Mesothelial cell of epicardium (in vitro differentiated cells): ENCODE measurements around the gene SLC37A4. TPM values are rescaled to one million over a fixed set of nuclear protein-coding genes. Genes with fewer than 3 reads are reported as not detected.
"Not testable (repeated sequence)": the region's sequence is repeated elsewhere in the genome, so short reads cannot be mapped to it uniquely, and the experiment has no call there.

Source experiments
- DNase-seq, 2 experiments: peaks; one replicate each; pipeline ENCODE4 v3.0.0; 2021; ENCODE audit warnings: low spot score in 2 of 2; ENCODE audit not compliant: unreplicated experiment in 2 of 2
- H3K27ac Mint-ChIP-seq: 2 replicates; pipeline ENCODE4 v1.8.0; 2021; ENCODE audit warnings: mixed read lengths
- H3K27me3 Mint-ChIP-seq: 2 replicates; pipeline ENCODE4 v1.8.0; 2021; ENCODE audit warnings: low read depth, mixed read lengths
- H3K36me3 Mint-ChIP-seq: 2 replicates; pipeline ENCODE4 v1.8.0; 2021; ENCODE audit warnings: mixed read lengths
- H3K4me1 Mint-ChIP-seq: 2 replicates; pipeline ENCODE4 v1.8.0; 2021; ENCODE audit warnings: mixed read lengths
- H3K4me3 Mint-ChIP-seq: 2 replicates; pipeline ENCODE4 v1.8.0; 2021; ENCODE audit warnings: mild to moderate bottlenecking, moderate library complexity, mixed read lengths
- H3K9me3 Mint-ChIP-seq: 2 replicates; pipeline ENCODE4 v1.8.0; 2021; ENCODE audit warnings: mixed read lengths
- CTCF ChIP-seq: fragments of 200-600 bp; sonication (generic); IDR thresholded peaks from one replicate; pipeline ENCODE4 v1.5.0; 2021; ENCODE audit warnings: antibody characterized with exemption; ENCODE audit not compliant: unreplicated experiment
- total RNA-seq: library from RNA; stranded (reverse); gene quantifications from 3 replicates; pipeline ENCODE4 v1.2.1, GENCODE V29; 2021

SLC37A4 gene
- total RNA-seq, 1 donor from 2014 or later = 35.3 TPM

- peaks cover 22% of the 10 kb centered on the region for H3K4me1 Mint-ChIP-seq
- no peaks in the 10 kb centered on the region for H3K9me3 Mint-ChIP-seq
- H3K27ac Mint-ChIP-seq = no peak overlapping the region
- H3K36me3 Mint-ChIP-seq = peaks cover 17% of the 10 kb centered on the region
- H3K4me3 Mint-ChIP-seq = peak overlapping the region; percentile 24
- no peaks in the 10 kb centered on the region for H3K27me3 Mint-ChIP-seq
- no peak for DNase-seq
- no peak for TF ChIP-seq CTCF
Observed at GRCh38 chr11:119021631-119022030, 9.0 kb downstream of the SLC37A4 start.

GRCh38 chr11:119019996-119020395, 10.7 kb downstream of the SLC37A4 start:
- Mint-ChIP-seq H3K9me3 (no peaks in the 10 kb centered on the region), H3K4me1 (peaks cover 22% of the 10 kb centered on the region), H3K27ac (peak overlapping the region; percentile 99), H3K27me3 (no peaks in the 10 kb centered on the region), H3K36me3 (peaks cover 18% of the 10 kb centered on the region), H3K4me3 (peak overlapping the region; percentile 99)
- no peak for DNase-seq
- no peak for TF ChIP-seq CTCF

GRCh38 chr11:119018074-119018938, 12.4 kb downstream of the SLC37A4 start, which contains the start of the genes RPS25 and TRAPPC4:
TSS of gene RPS25 (minus strand) at chr11:119018343. CDS start at chr11:119018284, 59 bp downstream.
TSS of gene TRAPPC4 (plus strand) at chr11:119018766. CDS start at chr11:119018796, 30 bp downstream.
- DNase-seq = peak; percentile 84 to 89
- no peak for TF ChIP-seq CTCF
- Mint-ChIP-seq H3K27me3 (no peaks in the 10 kb centered on the region), H3K36me3 (peaks cover 19% of the 10 kb centered on the region), H3K27ac (peak within 1 kb of the TSS; percentile 99), H3K4me3 (peak within 1 kb of the TSS; percentile 99), H3K4me1 (peaks cover 19% of the 10 kb centered on the region), H3K9me3 (no peaks in the 10 kb centered on the region)

GRCh38 chr11:119017377-119017776, 13.3 kb downstream of the SLC37A4 start:
- H3K36me3 Mint-ChIP-seq = peaks cover 26% of the 10 kb centered on the region
- H3K9me3 Mint-ChIP-seq, H3K27me3 Mint-ChIP-seq, DNase-seq: not testable (repeated sequence)
- H3K27ac Mint-ChIP-seq = peak overlapping the region; percentile 99
- peaks cover 18% of the 10 kb centered on the region for H3K4me1 Mint-ChIP-seq
- peak overlapping the region; percentile 99 for H3K4me3 Mint-ChIP-seq

- peak overlapping the region; percentile 34 for H3K27ac Mint-ChIP-seq
- peaks cover 28% of the 10 kb centered on the region for H3K36me3 Mint-ChIP-seq
- peaks cover 18% of the 10 kb centered on the region for H3K4me1 Mint-ChIP-seq
- DNase-seq = no peak
- no peaks in the 10 kb centered on the region for H3K27me3 Mint-ChIP-seq
- peak overlapping the region; percentile 99 for H3K4me3 Mint-ChIP-seq
- no peaks in the 10 kb centered on the region for H3K9me3 Mint-ChIP-seq
- no peak for TF ChIP-seq CTCF
Observed at GRCh38 chr11:119016216-119017009, 14.3 kb downstream of the SLC37A4 start.
